Measurements from ENCODE around the gene SHC3. TPM values are rescaled to one million over a fixed set of nuclear protein-coding genes. Genes with fewer than 3 reads are reported as not detected.
A peak's percentile ranks its signal among the peaks of the same experiment; 100 is the strongest.

The SHC3 gene
- total RNA-seq, 1 experiment from 2014 or later = under 0.01 TPM

GRCh38 chr9:88988796-88989641 lies 189.6 kb downstream of the SHC3 start:
- DNase-seq (ENCODE audit: low read depth) = peak; percentile 13

GRCh38 chr9:88987661-88988060 lies 191.0 kb downstream of the SHC3 start:
- no peak for DNase-seq (ENCODE audit: low read depth)

DNA sequence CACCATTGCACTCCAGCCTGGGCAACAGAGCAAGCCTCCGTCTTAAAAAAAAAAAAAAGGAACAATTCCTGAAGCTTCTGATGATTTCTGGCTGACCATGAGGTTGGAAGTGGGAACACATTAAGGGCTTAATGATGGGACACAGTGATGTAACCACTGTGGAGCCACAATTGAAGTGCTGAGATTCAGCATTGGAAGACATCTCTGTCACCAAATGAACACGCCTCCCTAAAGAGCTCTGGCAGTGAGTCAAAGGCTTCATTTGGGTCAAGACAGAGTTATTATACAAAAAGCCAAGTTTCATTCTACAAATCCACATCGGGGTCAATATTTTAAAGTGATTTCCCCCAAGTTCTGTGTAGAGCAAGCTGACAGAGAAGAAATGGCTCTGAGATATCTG lies 191.8 kb downstream of the SHC3 start:
- DNase-seq (ENCODE audit: low read depth) = no peak

- DNase-seq (ENCODE audit: low read depth) = no peak
Observed at GRCh38 chr9:88985616-88986015, 193.0 kb downstream of the SHC3 start.

GRCh38 chr9:88984543-88984883 lies 194.1 kb downstream of the SHC3 start:
- DNase-seq (ENCODE audit: low read depth) = no peak

DNA sequence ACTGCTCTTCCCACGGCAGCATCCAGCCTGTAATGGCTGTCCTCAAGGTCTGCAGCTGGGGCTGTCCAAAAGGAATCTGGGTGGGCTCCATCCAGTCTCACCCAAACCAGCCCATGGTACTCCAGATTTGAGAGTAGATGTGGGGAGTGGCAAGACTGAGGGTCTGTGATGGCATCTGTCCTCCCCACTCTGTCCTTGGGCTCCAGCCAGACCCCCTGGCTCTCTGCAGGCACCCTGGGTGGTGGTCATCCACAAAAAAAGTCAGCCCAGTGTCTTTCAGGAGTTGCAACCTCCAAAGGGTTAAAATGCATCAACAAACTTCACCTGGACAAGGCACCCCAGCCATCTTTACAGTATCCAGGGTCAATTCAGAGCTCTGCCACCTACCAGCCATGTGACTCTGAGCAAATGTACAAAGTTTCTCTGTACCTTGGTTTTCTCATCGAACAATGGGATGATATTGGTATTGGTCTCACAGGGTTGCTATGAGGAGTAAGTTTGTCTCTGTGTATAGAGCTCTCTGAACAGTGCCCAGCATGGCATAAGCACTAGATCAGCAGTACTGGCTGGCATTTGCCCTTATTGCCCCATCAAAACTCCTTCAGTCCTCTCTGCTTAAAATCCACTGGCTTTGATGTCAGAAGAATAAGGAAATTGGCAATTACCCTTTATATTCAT lies 194.6 kb downstream of the SHC3 start:
- DNase-seq (ENCODE audit: low read depth) = no peak

DNA sequence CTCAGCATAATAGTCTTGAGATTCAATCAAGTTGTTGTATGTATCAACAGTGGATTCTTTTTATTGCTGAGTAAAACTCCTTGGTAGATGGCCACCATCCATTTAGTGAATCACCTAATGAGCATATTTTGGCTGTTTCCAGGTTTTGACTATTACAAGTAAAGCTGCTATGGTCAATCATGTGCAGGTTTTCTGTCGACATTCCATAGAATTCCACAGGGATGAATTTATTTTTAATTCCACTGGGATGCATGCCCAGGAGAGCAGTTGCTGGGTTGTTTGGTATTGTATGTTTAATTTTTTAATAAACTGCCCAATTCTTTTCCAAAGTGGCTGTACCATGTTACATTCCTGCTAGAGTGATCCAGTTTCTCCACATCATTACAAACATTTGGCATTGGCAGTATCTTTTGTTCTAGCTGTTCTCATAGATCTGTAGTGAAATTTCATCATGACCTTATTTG lies 197.8 kb downstream of the SHC3 start:
- peak; percentile 68 for DNase-seq (ENCODE audit: low read depth)

- no peak for DNase-seq (ENCODE audit: low read depth)
Observed at GRCh38 chr9:88979791-88980190, 198.8 kb downstream of the SHC3 start.

DNA sequence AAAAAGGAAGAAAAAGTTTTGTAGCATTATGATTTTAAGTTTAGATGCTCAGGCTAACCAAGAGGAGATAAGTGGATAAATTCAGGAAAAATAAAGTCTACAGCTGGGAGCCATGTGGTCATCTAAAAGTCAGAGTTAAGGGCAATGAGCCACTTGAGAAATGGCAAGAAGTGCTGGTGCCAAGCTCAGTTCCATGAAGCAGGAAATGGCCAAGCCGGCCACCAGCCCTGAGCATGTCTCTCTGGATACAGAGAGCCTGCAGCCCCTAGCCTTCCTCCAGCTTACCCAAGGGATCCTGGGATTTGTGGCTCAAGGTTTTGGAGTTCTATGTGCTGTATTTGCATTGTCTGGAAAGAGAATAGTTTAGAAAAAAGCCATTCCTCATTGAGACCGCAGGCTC lies 199.6 kb downstream of the SHC3 start:
- DNase-seq (ENCODE audit: low read depth) = no peak

DNA sequence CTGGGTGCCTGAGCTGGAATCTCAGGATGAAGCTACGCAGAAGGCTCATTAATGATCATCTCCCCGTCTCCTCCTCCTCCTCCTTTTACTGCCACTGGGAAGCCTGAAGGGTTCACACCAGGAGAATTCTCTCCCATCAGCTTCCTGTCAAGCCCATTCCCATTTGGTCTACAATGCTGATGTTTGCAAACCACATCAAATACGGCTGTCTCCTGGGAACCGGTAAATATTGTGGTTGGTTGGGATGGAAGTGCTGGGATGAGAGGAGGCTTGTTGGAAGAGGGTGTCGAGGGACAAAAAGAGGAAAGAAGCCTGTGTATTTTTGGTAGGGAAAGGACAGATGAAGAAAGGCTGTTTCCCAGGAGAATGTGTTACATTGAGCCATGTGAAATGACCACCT lies 200.6 kb downstream of the SHC3 start:
- no peak for DNase-seq (ENCODE audit: low read depth)

DNA sequence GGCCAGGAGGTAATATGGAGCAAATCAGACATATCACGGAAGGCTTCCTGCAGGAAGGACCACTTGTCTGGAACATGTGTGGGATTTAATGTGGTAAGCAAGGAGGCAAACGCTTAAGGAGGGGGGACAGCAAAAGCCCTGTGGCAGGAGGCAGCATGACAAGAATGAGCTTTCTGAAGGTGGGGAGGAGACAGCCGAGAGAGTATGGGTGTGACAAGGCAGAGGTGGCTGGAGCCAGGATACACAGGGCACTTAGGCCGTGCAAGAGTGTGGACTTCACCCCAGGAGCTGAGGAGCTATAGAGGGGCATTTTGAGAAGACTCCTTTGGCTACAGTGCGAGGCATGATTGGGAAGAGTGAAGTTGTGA lies 201.7 kb downstream of the SHC3 start:
- no peak for DNase-seq (ENCODE audit: low read depth)

- no peak for DNase-seq (ENCODE audit: low read depth)
Observed at GRCh38 chr9:88975966-88976889, 202.4 kb downstream of the SHC3 start.

DNA sequence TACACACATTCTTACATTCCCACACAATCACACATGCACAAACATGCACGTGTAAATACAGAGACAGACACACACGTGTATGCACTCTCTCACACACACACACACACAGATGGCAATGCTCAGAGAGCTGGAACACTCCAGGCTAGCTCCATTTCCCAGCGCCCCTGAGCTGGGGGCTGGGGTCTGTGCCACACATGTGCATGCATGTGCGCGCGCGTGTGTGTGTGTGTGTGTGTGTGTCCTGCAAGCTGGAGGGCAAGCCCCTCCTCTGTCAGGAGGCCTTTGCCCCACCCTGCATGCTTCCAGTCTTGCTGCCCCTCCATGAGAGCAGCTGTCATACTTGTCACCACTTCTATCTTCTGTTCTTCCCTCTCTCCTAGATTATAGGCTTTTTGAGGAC lies 204.0 kb downstream of the SHC3 start:
- no peak for DNase-seq (ENCODE audit: low read depth)

DNA sequence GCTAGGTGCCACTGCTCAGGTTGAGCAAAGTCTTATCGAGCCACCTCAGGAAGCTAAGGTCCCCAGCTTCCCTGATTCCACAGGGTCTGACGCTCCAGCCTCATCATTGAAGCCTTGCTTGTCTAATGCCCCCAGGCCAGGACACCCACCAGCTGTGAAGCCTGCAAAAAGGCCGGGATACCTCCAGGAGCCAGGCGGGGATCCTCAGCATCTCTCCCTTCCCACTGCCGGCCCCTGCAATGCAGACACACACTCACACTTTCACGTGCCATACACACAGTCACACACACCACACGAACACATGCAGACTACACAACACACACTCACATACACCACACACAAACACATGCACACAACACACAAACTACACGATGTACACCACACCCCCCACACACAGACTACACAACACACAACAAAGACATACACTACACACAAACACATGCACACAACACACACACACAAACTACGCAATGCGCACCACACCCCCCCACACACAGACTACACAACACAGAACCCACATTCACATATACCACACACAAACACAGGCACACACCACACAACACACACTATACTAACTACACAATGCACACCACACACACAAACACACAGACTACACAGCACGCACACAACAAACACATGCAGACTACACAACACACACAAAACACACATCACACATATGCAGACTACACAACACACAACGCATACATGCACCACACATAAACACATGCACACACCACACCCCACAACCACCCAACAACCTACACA lies 205.2 kb downstream of the SHC3 start:
- DNase-seq (ENCODE audit: low read depth) = no peak

- no peak for DNase-seq (ENCODE audit: low read depth)
Observed at GRCh38 chr9:88972401-88972800, 206.2 kb downstream of the SHC3 start.

- no peak for DNase-seq (ENCODE audit: low read depth)
Observed at GRCh38 chr9:88971131-88971960, 207.3 kb downstream of the SHC3 start.

- no peak for DNase-seq (ENCODE audit: low read depth)
Observed at GRCh38 chr9:88969646-88970373, 208.8 kb downstream of the SHC3 start.

- no peak for DNase-seq (ENCODE audit: low read depth)
Observed at GRCh38 chr9:88968799-88969198, 209.8 kb downstream of the SHC3 start.

- DNase-seq (ENCODE audit: low read depth) = no peak
Observed at GRCh38 chr9:88966894-88967676, 211.5 kb downstream of the SHC3 start.

Measured in LHCN-M2 (cell line).